Measurements from ENCODE around the gene JUN. TPM values are rescaled to one million over a fixed set of nuclear protein-coding genes. Genes with fewer than 3 reads are reported as not detected.

The JUN gene
- polyA plus RNA-seq, 1 of the 3 experiments (the other 2 are of a cell fraction) = 66.5 TPM

DNA sequence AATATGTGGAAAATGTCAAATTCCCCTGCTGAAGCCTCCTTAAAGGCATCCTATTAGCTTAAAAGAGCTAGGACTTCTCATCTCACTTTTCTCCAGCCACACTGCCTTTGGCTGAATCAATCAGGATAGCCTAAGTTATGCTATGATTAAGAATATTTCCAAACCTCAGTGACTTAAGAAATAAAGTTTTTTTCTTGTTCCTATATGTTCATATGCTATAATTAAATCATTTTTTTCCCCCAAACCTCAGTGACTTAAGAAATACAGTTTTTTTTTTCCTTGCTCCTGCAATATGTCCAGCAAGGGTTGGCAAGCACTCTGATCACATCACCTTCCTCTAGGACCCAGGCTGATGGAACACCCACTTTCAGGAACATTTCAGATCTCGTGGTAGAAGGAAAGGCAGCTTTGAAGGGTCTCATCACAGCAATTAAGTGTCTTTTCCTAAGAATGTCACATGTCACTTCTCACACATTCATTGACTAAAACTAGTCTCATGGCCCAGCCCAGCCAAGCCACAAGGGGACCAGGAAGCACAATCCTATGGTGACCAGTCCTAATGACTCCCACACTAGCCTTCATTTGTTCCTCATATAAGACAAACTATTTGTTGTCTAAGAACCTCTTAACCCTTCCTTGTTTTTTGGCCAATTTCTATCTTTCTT, 6.3 kb upstream of the JUN start:
- Histone ChIP-seq H3K4me1 (ENCODE audit: control insufficient read depth in 1 of 2, insufficient read depth in 2 of 2, low read depth in 1 of 2, low read length in 1 of 2) (peaks cover 5 to 7% of the 10 kb centered on the region in 2 experiments; a peak in 2 of 4 replicates), H3K9me2 (no peaks in the 10 kb centered on the region), H2AFZ (ENCODE audit: low read depth) (no peak overlapping the region), H4K20me1 (ENCODE audit: insufficient read depth) (no peaks in the 10 kb centered on the region), H3K9me3 (no peaks in the 10 kb centered on the region), H3K36me3 (replicated peaks in 1 of 2; ENCODE audit: control insufficient read depth in 1 of 2, insufficient read depth in 2 of 2, low read length in 1 of 2) (no peaks in the 10 kb centered on the region), H3F3A (replicated peaks; ENCODE audit: insufficient read depth) (no peaks in the 10 kb centered on the region), H3K4me3 (ENCODE audit: low read depth in 2 of 2, low read length in 1 of 2) (no peak overlapping the region), H3K27ac (ENCODE audit: low read depth in 2 of 2, low read length in 1 of 2) (no peak overlapping the region), H3K27me3 (ENCODE audit: insufficient read depth) (no peaks in the 10 kb centered on the region), H3K4me2 (no peak overlapping the region), H3K79me2 (ENCODE audit: insufficient read depth) (no peaks in the 10 kb centered on the region), H3K9ac (no peak overlapping the region)
- WGBS (ENCODE audit: low lambda C conversion rate) = 77% methylated on average over 1 of the region's 1 CpG
- no peak for DNase-seq
- TF ChIP-seq GABPA (IDR thresholded peaks at IDR 0.05; ENCODE audit: low read depth) (no peak), NFIC (IDR thresholded peaks at IDR 0.05; ENCODE audit: borderline replicate concordance) (no peak), JUND (IDR thresholded peaks at IDR 0.05) (no peak), YY1 (IDR thresholded peaks at IDR 0.05; ENCODE audit: low read depth) (no peak), POLR2AphosphoS5 (IDR thresholded peaks at IDR 0.05; ENCODE audit: low read depth, low read length) (no peak), EP300 (IDR thresholded peaks at IDR 0.05; ENCODE audit: borderline replicate concordance in 1 of 2, low read depth in 1 of 2, low read length in 1 of 2) (no peak), FOXJ3 (CRISPR knock-in tag; IDR thresholded peaks at IDR 0.05) (no peak), FOXM1 (IDR thresholded peaks at IDR 0.05; ENCODE audit: low read depth) (no peak), SMC3 (IDR thresholded peaks at IDR 0.05; ENCODE audit: low read depth, low read length) (no peak), SIN3A (IDR thresholded peaks at IDR 0.05; ENCODE audit: borderline replicate concordance, low read depth, low read length) (no peak), FOSL2 (IDR thresholded peaks at IDR 0.05; ENCODE audit: borderline replicate concordance, low read depth) (no peak), TEAD4 (IDR thresholded peaks at IDR 0.05; ENCODE audit: borderline replicate concordance, insufficient read depth) (no peak), EZH2phosphoT487 (IDR thresholded peaks at IDR 0.05; ENCODE audit: borderline replicate concordance, low read depth) (no peak), TCF12 (IDR thresholded peaks at IDR 0.05) (no peak)
- TF ChIP-seq, protein P1, sequence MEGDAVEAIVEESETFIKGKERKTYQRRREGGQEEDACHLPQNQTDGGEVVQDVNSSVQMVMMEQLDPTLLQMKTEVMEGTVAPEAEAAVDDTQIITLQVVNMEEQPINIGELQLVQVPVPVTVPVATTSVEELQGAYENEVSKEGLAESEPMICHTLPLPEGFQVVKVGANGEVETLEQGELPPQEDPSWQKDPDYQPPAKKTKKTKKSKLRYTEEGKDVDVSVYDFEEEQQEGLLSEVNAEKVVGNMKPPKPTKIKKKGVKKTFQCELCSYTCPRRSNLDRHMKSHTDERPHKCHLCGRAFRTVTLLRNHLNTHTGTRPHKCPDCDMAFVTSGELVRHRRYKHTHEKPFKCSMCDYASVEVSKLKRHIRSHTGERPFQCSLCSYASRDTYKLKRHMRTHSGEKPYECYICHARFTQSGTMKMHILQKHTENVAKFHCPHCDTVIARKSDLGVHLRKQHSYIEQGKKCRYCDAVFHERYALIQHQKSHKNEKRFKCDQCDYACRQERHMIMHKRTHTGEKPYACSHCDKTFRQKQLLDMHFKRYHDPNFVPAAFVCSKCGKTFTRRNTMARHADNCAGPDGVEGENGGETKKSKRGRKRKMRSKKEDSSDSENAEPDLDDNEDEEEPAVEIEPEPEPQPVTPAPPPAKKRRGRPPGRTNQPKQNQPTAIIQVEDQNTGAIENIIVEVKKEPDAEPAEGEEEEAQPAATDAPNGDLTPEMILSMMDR (IDR thresholded peaks at IDR 0.05) = no peak
- TF ChIP-seq, protein P2, sequence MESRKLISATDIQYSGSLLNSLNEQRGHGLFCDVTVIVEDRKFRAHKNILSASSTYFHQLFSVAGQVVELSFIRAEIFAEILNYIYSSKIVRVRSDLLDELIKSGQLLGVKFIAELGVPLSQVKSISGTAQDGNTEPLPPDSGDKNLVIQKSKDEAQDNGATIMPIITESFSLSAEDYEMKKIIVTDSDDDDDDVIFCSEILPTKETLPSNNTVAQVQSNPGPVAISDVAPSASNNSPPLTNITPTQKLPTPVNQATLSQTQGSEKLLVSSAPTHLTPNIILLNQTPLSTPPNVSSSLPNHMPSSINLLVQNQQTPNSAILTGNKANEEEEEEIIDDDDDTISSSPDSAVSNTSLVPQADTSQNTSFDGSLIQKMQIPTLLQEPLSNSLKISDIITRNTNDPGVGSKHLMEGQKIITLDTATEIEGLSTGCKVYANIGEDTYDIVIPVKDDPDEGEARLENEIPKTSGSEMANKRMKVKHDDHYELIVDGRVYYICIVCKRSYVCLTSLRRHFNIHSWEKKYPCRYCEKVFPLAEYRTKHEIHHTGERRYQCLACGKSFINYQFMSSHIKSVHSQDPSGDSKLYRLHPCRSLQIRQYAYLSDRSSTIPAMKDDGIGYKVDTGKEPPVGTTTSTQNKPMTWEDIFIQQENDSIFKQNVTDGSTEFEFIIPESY (IDR thresholded peaks at IDR 0.05; ENCODE audit: borderline replicate concordance, low read depth) = no peak
- TF ChIP-seq, protein P3, sequence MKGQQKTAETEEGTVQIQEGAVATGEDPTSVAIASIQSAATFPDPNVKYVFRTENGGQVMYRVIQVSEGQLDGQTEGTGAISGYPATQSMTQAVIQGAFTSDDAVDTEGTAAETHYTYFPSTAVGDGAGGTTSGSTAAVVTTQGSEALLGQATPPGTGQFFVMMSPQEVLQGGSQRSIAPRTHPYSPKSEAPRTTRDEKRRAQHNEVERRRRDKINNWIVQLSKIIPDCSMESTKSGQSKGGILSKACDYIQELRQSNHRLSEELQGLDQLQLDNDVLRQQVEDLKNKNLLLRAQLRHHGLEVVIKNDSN (IDR thresholded peaks at IDR 0.05; ENCODE audit: borderline replicate concordance, low read depth) = no peak
- ChIA-PET CTCF (interaction anchor here (0.8 to 1.4 kb wide), 3 partner anchors 286 to 969 kb away, joined by 3 to 6 read pairs (median 6); no protein-coding TSS in a partner anchor), POLR2A (no interaction called here)

Measured in SK-N-SH (cell line).